ENCODE data around the gene SIDT1.
"Not testable (repeated sequence)": the region's sequence is repeated elsewhere in the genome, so short reads cannot be mapped to it uniquely, and the experiment has no call there.

The SIDT1 gene

DNA sequence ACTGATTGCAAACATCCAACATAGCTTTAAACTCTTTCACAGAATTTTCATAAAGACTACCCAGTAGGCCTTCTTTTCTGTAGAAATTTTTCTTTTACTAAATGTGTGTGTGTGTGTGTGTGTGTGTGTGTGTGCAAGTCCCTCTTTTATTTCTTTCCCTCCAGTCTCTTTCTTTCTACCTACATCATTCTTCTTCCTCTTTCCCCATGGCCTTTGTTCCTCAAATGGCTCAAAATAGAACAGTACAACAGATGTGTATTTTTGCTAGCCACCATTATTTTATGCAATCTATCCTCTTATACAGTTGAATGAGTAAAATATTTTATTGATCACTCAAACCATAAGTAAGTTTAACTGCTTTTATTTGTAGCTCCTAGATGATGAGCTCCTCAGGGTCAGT, 87.7 kb downstream of the SIDT1 start:
- Mint-ChIP-seq H3K4me3 (no peak overlapping the region), H3K36me3 (peaks cover 20% of the 10 kb centered on the region), H3K9me3 (no peaks in the 10 kb centered on the region), H3K4me1 (no peaks in the 10 kb centered on the region), H3K27ac (no peak overlapping the region), H3K27me3 (no peaks in the 10 kb centered on the region)
- DNase-seq, result no peak
- CTCF ChIA-PET, result no interaction called here

GRCh38 chr3:113623324-113623723, 91.0 kb downstream of the SIDT1 start:
- H3K36me3 Mint-ChIP-seq, result peaks cover 29% of the 10 kb centered on the region
- peaks cover 6% of the 10 kb centered on the region for H3K4me1 Mint-ChIP-seq
- H3K27ac Mint-ChIP-seq, result no peak overlapping the region
- H3K4me3 Mint-ChIP-seq, result no peak overlapping the region
- CTCF ChIA-PET, result interaction anchor here (1.3 kb wide), 1 partner anchor 130 kb away, joined by 4 read pairs; no protein-coding TSS in a partner anchor
- DNase-seq, result no peak
- no peaks in the 10 kb centered on the region for H3K9me3 Mint-ChIP-seq
- H3K27me3 Mint-ChIP-seq, result no peaks in the 10 kb centered on the region

- DNase-seq, result no peak
- Mint-ChIP-seq H3K9me3 (no peaks in the 10 kb centered on the region), H3K4me3 (no peak overlapping the region), H3K27ac (no peak overlapping the region), H3K36me3 (peaks cover 31% of the 10 kb centered on the region), H3K4me1 (peaks cover 6% of the 10 kb centered on the region), H3K27me3 (no peaks in the 10 kb centered on the region)
- CTCF ChIA-PET, result no interaction called here
Measured at GRCh38 chr3:113623811-113624210, 91.5 kb downstream of the SIDT1 start.

DNA sequence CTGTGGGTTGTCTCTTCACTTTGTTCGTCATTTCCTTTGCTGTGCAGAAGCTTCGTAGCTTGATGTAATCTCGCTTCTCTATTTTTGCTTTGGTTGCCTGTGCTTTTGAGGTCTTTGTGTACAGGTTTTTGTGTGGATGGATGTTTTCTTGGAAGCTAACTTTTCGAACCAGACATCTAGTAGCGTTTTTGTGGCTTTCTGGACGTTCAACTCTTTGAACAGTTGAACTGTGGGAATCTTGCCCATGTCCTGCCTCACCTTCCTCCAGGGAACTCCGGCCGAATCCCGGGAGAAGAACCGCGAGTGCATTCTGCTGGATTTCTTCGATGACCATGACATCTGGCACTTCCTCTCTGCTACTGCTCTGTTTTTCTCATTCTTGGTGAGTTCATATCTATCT, 93.5 kb downstream of the SIDT1 start:
- CTCF ChIA-PET, result no interaction called here
- Mint-ChIP-seq H3K4me3 (no peak overlapping the region), H3K27ac (no peak overlapping the region), H3K4me1 (peaks cover 6% of the 10 kb centered on the region), H3K27me3 (no peaks in the 10 kb centered on the region), H3K9me3 (no peaks in the 10 kb centered on the region), H3K36me3 (peaks cover 29% of the 10 kb centered on the region)
- no peak for DNase-seq

DNA sequence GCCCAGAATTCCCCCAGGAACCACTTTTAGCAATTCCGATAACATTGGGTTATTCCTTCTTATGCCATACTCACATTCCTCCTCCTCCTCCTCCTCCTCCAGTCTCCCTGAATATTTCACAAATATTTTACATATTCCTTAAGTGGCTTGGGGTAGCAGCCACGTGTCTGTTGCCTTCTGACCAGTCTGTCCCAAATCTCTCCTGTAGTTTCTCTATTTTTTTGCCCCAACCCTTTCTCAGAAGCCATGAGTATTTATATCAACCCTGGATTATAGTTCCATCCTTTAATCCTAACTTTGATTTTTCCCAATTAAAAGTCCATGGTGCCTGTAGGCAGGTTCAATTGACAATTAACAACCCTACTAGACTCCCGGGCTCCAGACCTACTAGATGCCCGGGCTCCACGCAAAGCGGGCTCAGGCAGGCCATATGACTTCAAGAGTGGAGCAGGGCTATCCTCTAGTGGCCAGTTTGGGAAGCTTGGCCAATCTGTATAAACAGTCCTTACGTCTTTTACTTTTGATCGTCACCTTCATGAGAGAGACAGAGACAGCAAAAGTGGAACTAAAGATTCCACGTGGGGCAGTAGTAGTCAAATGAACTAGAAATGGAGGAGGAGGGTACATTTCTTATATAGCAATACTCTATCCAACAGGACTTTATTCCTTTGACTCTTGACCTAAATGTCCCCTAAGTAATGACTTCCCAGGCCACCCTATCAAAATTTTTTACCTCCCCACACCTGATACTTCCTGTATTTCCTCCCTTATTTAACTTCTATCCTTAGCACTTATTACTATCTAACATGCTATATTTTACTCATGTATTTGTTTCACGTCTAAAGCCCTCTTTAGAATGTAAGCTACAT, 94.4 kb downstream of the SIDT1 start:
- Mint-ChIP-seq H3K27me3 (no peaks in the 10 kb centered on the region), H3K4me3 (no peak overlapping the region), H3K4me1 (peaks cover 6% of the 10 kb centered on the region), H3K9me3 (no peaks in the 10 kb centered on the region), H3K27ac (no peak overlapping the region), H3K36me3 (peaks cover 26% of the 10 kb centered on the region)
- DNase-seq, result peak; percentile 36
- CTCF ChIA-PET, result interaction anchor here (1.8 to 3.0 kb wide), 3 partner anchors 10 to 133 kb away, joined by 6 to 12 read pairs (median 7); no protein-coding TSS in a partner anchor

GRCh38 chr3:113628316-113628715, 96.0 kb downstream of the SIDT1 start:
- CTCF ChIA-PET, result interaction anchor here (1.2 to 3.0 kb wide), 4 partner anchors 11 to 135 kb away, joined by 6 to 12 read pairs (median 8); no protein-coding TSS in a partner anchor
- no peak for DNase-seq
- Mint-ChIP-seq H3K9me3 (no peaks in the 10 kb centered on the region), H3K4me3 (no peak overlapping the region), H3K4me1 (peaks cover 6% of the 10 kb centered on the region), H3K36me3 (peaks cover 26% of the 10 kb centered on the region), H3K27ac (no peak overlapping the region), H3K27me3 (no peaks in the 10 kb centered on the region)

DNA sequence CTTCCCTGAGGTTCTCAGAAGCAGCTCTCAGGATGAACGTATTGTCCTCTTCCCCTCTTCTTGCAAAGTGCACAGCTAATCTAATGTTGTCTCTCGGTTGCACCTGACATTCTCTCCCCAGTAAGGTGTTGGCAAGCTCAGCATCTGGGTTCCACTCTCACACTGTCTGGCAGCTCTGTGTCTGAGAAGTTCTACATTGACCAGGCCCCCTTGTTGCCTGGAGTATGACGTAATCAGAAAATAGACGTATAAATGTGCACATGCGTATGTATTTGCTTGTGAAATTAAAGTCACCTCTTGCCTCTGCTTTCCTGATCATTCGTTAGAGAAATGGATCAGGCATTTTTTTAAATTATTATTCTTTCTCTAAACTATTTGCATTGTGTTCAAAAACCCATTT, 96.4 kb downstream of the SIDT1 start:
- Mint-ChIP-seq H3K27ac (no peak overlapping the region), H3K27me3 (no peaks in the 10 kb centered on the region), H3K36me3 (peaks cover 24% of the 10 kb centered on the region), H3K9me3 (no peaks in the 10 kb centered on the region), H3K4me1 (peaks cover 6% of the 10 kb centered on the region), H3K4me3 (no peak overlapping the region)
- CTCF ChIA-PET, result interaction anchor here (1.2 to 3.0 kb wide), 3 partner anchors 116 to 135 kb away, joined by 6 to 12 read pairs (median 8); no protein-coding TSS in a partner anchor
- DNase-seq, result no peak

DNA sequence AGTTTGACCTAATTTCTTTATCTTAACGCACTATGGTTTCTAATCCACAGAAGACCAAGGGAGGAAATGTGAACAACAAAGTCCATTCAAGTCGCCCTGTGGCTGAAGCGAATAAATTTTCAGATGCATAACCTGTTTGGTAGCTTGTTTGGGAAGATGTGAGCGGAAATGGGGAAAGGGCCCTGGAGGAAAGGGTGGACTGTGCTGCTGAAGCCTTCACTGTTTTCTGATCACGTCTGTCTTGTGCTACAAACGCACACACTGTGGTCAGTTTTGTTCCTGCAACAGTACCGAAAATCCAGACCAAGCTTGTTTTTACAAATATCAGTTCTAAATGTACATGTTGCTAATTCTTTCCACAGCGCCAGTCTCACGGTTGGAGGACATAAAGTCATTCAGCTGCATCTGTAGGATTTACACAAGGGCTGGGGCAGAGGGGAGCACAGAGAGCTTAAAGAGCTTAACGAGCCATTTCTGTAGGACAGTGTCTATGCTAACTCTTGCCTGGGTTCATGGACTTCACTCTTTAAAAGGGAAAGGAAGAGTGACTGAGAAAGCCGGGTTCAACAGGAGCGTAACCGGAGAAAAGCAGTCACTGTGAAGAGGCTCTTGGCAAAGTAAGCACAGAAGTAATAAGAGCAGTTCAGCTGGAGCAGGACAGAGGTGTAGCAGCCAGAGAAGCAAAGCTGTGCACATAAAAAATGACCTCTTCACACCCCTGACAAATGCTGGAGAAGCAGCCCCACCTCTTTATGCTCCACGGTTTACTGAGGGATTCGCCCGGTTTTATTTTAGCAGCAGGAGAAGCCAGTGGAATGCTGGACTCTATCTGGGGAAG, 97.4 kb downstream of the SIDT1 start:
- DNase-seq, result no peak
- H3K9me3 Mint-ChIP-seq, result no peaks in the 10 kb centered on the region
- H3K27me3 Mint-ChIP-seq, result no peaks in the 10 kb centered on the region
- no peak overlapping the region for H3K4me3 Mint-ChIP-seq
- no peak overlapping the region for H3K27ac Mint-ChIP-seq
- peaks cover 19% of the 10 kb centered on the region for H3K36me3 Mint-ChIP-seq
- CTCF ChIA-PET, result interaction anchor here (2.7 kb wide), 1 partner anchor 115 kb away, joined by 6 read pairs; no protein-coding TSS in a partner anchor
- H3K4me1 Mint-ChIP-seq, result peaks cover 6% of the 10 kb centered on the region

GRCh38 chr3:113630956-113631542, 98.7 kb downstream of the SIDT1 start:
- H3K27me3 Mint-ChIP-seq, result no peaks in the 10 kb centered on the region
- no peak overlapping the region for H3K4me3 Mint-ChIP-seq
- DNase-seq, result no peak
- H3K27ac Mint-ChIP-seq, result no peak overlapping the region
- no peaks in the 10 kb centered on the region for H3K9me3 Mint-ChIP-seq
- CTCF ChIA-PET, result no interaction called here
- peaks cover 5% of the 10 kb centered on the region for H3K4me1 Mint-ChIP-seq
- peaks cover 18% of the 10 kb centered on the region for H3K36me3 Mint-ChIP-seq

DNA sequence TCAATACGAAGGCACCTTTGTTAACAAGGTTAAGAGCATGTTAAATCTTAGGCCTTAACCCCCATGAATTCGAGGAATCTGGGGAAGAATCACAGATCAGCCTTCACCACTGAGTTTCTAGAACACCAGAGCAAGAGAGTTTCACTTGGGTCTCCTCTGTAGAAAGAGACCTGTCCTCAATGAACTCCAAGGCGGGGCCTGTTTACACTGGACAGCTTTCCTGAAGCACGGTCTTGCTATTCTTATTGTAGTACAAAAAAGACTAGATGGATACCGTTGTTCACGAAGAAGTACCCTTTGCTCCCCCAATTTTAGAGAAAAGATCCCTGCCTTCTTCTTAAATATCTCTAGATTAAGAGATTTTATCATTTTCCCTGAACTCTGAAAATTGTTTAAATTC, 99.2 kb downstream of the SIDT1 start:
- Mint-ChIP-seq H3K36me3 (peaks cover 13% of the 10 kb centered on the region), H3K27ac (no peak overlapping the region), H3K27me3 (no peaks in the 10 kb centered on the region), H3K9me3 (no peaks in the 10 kb centered on the region), H3K4me3 (no peak overlapping the region), H3K4me1 (peaks cover 2% of the 10 kb centered on the region)
- CTCF ChIA-PET, result no interaction called here
- no peak for DNase-seq

DNA sequence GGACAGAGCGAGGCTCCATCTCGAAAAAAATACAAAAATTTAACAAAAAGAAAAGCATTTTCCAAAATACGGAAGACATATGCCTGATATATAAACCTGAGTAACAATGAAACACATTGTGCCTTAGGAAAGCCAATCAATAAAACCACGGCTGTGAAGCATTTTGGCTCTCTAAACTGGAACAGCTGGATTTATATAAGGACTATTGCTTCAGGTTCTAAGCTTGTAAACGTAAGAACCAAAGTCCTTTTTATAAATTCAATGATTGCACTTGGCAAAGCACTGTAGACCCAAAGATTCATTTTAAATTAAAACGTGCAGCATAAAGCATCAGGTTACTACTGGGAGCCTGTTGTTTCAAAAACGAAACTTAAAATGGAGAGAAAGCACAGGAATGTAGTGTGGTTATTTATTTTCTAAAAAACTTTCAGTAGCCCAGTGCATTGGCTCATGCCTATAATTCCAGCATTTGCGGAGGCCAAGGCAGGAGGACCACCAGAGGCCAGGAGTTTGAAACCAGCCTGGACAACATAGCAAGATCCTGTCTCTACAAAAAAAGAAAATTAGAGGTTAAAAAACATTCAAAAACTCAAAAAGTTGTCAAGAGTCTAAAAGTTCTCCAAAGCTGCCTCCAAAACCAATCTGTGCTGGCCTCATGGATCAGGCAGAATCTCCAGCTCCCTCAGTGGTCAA, 102.6 kb downstream of the SIDT1 start:
- no peak for DNase-seq
- CTCF ChIA-PET, result no interaction called here
- H3K27me3 Mint-ChIP-seq, result no peaks in the 10 kb centered on the region

GRCh38 chr3:113636034-113636433, 103.7 kb downstream of the SIDT1 start:
- not testable (repeated sequence) for H3K4me1 Mint-ChIP-seq, DNase-seq, H3K4me3 Mint-ChIP-seq, H3K36me3 Mint-ChIP-seq, H3K27me3 Mint-ChIP-seq, H3K27ac Mint-ChIP-seq, H3K9me3 Mint-ChIP-seq
- CTCF ChIA-PET, result interaction anchor here (1.2 kb wide), 1 partner anchor 143 kb away, joined by 3 read pairs; no protein-coding TSS in a partner anchor

More for the DNA sequence above, 102.6 kb downstream of the SIDT1 start:
- Mint-ChIP-seq H3K4me3 (no peak overlapping the region), H3K4me1 (no peaks in the 10 kb centered on the region), H3K36me3 (peaks cover 4% of the 10 kb centered on the region), H3K9me3 (no peaks in the 10 kb centered on the region), H3K27ac (no peak overlapping the region)

DNA sequence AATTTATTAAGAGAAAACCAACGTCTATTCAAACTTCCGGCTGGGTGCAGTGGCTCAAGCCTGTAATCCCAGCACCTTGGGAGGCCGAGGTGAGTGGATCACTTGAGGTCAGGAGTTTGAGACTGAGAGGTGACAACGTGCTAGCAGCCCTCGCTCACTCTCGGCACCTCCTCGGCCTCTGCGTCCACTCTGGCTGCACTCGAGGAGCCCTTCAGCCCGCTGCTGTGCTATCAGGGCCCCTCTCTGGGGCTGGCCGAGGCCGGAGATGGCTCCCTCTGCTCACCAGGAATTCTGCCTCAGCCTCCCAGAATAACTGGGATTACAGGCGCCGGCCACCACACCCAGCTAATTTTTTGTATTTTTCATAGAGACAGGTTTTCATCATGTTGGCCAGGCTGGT, 105.4 kb downstream of the SIDT1 start:
- no peak overlapping the region for H3K27ac Mint-ChIP-seq
- no peaks in the 10 kb centered on the region for H3K9me3 Mint-ChIP-seq
- no peaks in the 10 kb centered on the region for H3K36me3 Mint-ChIP-seq
- CTCF ChIA-PET, result no interaction called here
- peaks cover 3% of the 10 kb centered on the region for H3K4me1 Mint-ChIP-seq
- H3K4me3 Mint-ChIP-seq, result no peak overlapping the region
- H3K27me3 Mint-ChIP-seq, result no peaks in the 10 kb centered on the region
- no peak for DNase-seq

- CTCF ChIA-PET, result interaction anchor here (0.7 kb wide), 1 partner anchor 13 kb away, joined by 3 read pairs; no protein-coding TSS in a partner anchor
- Mint-ChIP-seq H3K27me3 (no peaks in the 10 kb centered on the region), H3K9me3 (peaks cover under 1% of the 10 kb centered on the region), H3K36me3 (peaks cover 2% of the 10 kb centered on the region), H3K4me3 (no peak overlapping the region), H3K27ac (no peak overlapping the region), H3K4me1 (peaks cover 3% of the 10 kb centered on the region)
- DNase-seq, result no peak
Measured at GRCh38 chr3:113638910-113639309, 106.6 kb downstream of the SIDT1 start.

Measured in activated naive CD4-positive, alpha-beta T cell treated with anti-CD3 and anti-CD28 coated beads, Interleukin-2, amount 10 ng/mL, durations not matched to agents 7 days and 5 days (primary cell).